ENCODE results near the gene RSRC2. TPM values are rescaled to one million over a fixed set of nuclear protein-coding genes. Genes with fewer than 3 reads are reported as not detected.

RSRC2 gene
- total and polyA plus RNA-seq, 4 donors = 36.6 to 77.2 (median 69.9) TPM

DNA sequence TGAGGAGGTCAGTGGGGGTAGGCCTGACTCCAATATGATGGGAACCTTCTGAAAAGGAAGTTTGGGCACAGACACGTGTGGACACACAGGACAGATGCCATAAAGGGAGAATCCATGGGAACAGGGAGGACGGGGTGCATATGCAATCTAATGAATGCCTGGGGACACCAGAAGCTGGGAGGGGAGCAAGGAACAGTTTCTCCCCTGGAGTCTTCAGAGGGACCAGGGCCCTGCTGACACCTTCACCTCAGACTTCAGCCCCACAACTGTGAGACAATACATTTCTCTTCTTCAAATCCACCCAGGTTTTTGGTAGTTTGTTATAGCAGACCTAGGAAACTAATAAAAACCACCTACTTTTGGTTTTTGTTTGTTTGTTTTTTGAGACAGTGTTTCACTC is 69.1 kb downstream of the RSRC2 start:
- Histone ChIP-seq H3K9me3 (ENCODE audit: control insufficient read depth, low read length) (no peaks in the 10 kb centered on the region), H3K4me3 (ENCODE audit: low read length in 2 of 2) (no peak overlapping the region), H3K27me3 (ENCODE audit: control insufficient read depth in 1 of 2, insufficient read depth in 2 of 2, low read length in 1 of 2) (no peaks in the 10 kb centered on the region), H3K27ac (ENCODE audit: low read depth in 1 of 2, low read length in 2 of 2) (no peak overlapping the region), H3K36me3 (ENCODE audit: control insufficient read depth in 1 of 2, insufficient read depth in 2 of 2, low read length in 1 of 2) (no peaks in the 10 kb centered on the region), H3K4me1 (ENCODE audit: control insufficient read depth in 1 of 2, insufficient read depth in 2 of 2, low read length in 2 of 2) (no peaks in the 10 kb centered on the region)
- DNase-seq (peak in 1 of 2 donors; percentile 34), ATAC-seq (ENCODE audit: low FRiP score) (no peak)
- intact Hi-C loops (cut with DNase I) = no loop called here
- 77 to 79% methylated on average over 2 of the region's 2 CpGs for WGBS, 2 donors

DNA sequence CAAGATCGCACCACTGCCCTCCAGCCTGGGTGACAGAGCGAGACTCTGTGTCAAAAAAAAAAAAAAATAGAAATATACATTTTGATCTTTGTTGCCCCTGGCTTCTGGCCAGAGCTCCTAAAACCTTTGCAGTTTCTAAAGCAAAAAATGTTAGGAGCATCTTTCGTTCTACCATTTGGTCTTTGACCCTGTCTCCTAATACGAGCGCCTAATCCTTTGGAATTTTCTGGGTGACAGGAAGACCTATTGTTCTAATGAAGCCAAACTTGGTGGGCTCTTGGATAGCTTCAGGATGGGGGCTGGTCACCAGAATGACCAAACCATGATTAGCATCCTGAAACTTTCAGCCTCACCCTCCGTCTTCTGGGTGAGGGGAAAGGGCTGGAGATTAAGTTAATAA is 72.0 kb downstream of the RSRC2 start:
- 61 to 73% methylated on average over 6 of the region's 6 CpGs for WGBS, 2 donors
- no peak overlapping the region for H3K27ac ChIP-seq (ENCODE audit: low read depth in 1 of 2, low read length in 2 of 2)
- peak in 1 of 2 donors; percentile 16 for DNase-seq
- no peaks in the 10 kb centered on the region for H3K4me1 ChIP-seq (ENCODE audit: control insufficient read depth in 1 of 2, insufficient read depth in 2 of 2, low read length in 2 of 2)
- no peak for ATAC-seq (ENCODE audit: low FRiP score)
- no peaks in the 10 kb centered on the region for H3K9me3 ChIP-seq (ENCODE audit: control insufficient read depth, low read length)
- no peaks in the 10 kb centered on the region for H3K36me3 ChIP-seq (ENCODE audit: control insufficient read depth in 1 of 2, insufficient read depth in 2 of 2, low read length in 1 of 2)
- intact Hi-C loops (cut with DNase I) = no loop called here
- H3K4me3 ChIP-seq (ENCODE audit: low read length in 2 of 2) = no peak overlapping the region
- no peaks in the 10 kb centered on the region for H3K27me3 ChIP-seq (ENCODE audit: control insufficient read depth in 1 of 2, insufficient read depth in 2 of 2, low read length in 1 of 2)

- Histone ChIP-seq H3K27me3 (ENCODE audit: control insufficient read depth in 1 of 2, insufficient read depth in 2 of 2, low read length in 1 of 2) (no peaks in the 10 kb centered on the region), H3K27ac (ENCODE audit: low read depth in 1 of 2, low read length in 2 of 2) (no peak overlapping the region)
- WGBS, 2 donors = 45 to 53% methylated on average over 12 of the region's 12 CpGs
These were observed 72.5 kb downstream of the RSRC2 start for GRCh38 chr12:122454250-122454721.

More at GRCh38 chr12:122454250-122454721, 72.5 kb downstream of the RSRC2 start:
- Histone ChIP-seq H3K9me3 (ENCODE audit: control insufficient read depth, low read length) (no peaks in the 10 kb centered on the region), H3K36me3 (ENCODE audit: control insufficient read depth in 1 of 2, insufficient read depth in 2 of 2, low read length in 1 of 2) (no peaks in the 10 kb centered on the region), H3K4me3 (ENCODE audit: low read length in 2 of 2) (no peak overlapping the region), H3K4me1 (ENCODE audit: control insufficient read depth in 1 of 2, insufficient read depth in 2 of 2, low read length in 2 of 2) (no peaks in the 10 kb centered on the region)
- DNase-seq (peak in 1 of 2 donors; percentile 55), ATAC-seq (ENCODE audit: low FRiP score) (no peak)
- intact Hi-C loops (cut with DNase I) = no loop called here

Other genes with a start within 250 kb of the RSRC2 start
- gene CLIP1, start 104.3 kb downstream of the RSRC2 start, total RNA-seq = 100 to 1,000 TPM; 125 to 182 TPM
- gene CLIP1, start 104.3 kb downstream of the RSRC2 start, polyA plus RNA-seq = 10 to 100 TPM; 33.2 to 37.2 TPM
- gene ZCCHC8, start 26.0 kb downstream of the RSRC2 start, total RNA-seq = 10 to 100 TPM; 25.0 to 30.1 TPM
- 10 to 100 TPM in 1 of 2 donors, 1 to 10 TPM in 1; 9.6 to 20.3 TPM for gene ZCCHC8, start 26.0 kb downstream of the RSRC2 start, polyA plus RNA-seq
- gene KNTC1, start 313 bp upstream of the RSRC2 start, total RNA-seq = 10 to 100 TPM; 11.1 to 18.4 TPM
- 1 to 10 TPM; 6.8 to 9.6 TPM for gene KNTC1, start 313 bp upstream of the RSRC2 start, polyA plus RNA-seq
- gene HCAR2, start 176.4 kb upstream of the RSRC2 start, total RNA-seq = under 1 TPM; 0.29 to 0.51 TPM
- gene HCAR2, start 176.4 kb upstream of the RSRC2 start, polyA plus RNA-seq = not detected
- 1 to 10 TPM in 1 of 2 donors, under 1 TPM in 1; 0.29 to 1.2 TPM for gene HCAR3, start 189.9 kb upstream of the RSRC2 start, total RNA-seq
- not detected for gene HCAR3, start 189.9 kb upstream of the RSRC2 start, polyA plus RNA-seq
- gene HCAR1, start 203.9 kb upstream of the RSRC2 start, total RNA-seq = under 1 TPM; 0.13 to 0.33 TPM
- not detected for gene HCAR1, start 203.9 kb upstream of the RSRC2 start, polyA plus RNA-seq
- 10 to 100 TPM; 27.0 to 37.1 TPM for gene DENR, start 225.9 kb upstream of the RSRC2 start, total RNA-seq
- gene DENR, start 225.9 kb upstream of the RSRC2 start, polyA plus RNA-seq = 10 to 100 TPM; 28.1 to 31.7 TPM
- gene CCDC62, start 247.6 kb upstream of the RSRC2 start, total RNA-seq = 1 to 10 TPM in 1 of 2 donors, under 1 TPM in 1; 0.55 to 2.5 TPM
- not detected for gene CCDC62, start 247.6 kb upstream of the RSRC2 start, polyA plus RNA-seq

Measured in aorta (tissue), 5 donors.